HUDEP-2 (cell line): ENCODE data around the gene CCSER1.
"Not testable (repeated sequence)": the region's sequence is repeated elsewhere in the genome, so short reads cannot be mapped to it uniquely, and the experiment has no call there.

Experiments
- DNase-seq, 76 experiments: peaks; one replicate each; lab custom pipeline; 2025; ENCODE audit not compliant: unreplicated experiment in 76 of 76; lab: John Stamatoyannopoulos, UW

Gene CCSER1

DNA sequence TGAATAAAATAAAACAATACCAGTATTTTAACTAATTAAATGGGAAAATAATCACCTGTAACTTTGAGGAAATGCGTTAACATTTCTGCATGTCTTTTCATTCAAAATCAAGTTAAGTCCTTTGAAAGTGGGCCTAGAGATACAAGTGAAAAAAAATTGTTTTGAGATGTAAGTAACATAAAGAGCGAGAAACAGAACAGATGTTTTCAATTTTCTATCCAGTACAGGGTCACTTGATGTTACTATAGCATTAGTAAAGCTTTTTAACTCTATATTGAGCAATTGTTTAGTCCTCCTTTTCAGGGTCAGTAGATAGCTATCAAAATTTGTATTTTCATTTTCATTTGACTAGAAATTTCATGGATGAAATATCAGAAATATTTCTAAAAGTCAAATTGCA lies 761.4 kb downstream of the CCSER1 start:
- no peak for DNase-seq

DNA sequence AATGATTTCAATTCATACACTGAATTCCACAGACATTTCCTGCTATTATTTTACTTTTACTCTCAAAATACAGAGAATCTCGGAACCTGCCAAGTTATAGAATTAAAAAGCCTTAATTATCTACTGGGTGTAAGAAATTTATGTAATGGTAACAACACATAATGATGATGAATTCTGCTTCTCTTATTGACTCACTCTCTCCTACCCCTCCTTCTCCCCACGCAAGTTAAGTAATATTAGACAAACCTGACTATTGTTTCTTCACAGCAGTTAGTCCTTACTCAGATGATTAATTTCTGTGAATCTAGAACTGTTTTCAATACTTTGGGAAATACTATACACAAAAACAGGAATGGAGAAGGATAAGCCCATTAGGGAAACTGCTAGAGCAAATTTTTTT lies 762.0 kb downstream of the CCSER1 start:
- no peak for DNase-seq

DNA sequence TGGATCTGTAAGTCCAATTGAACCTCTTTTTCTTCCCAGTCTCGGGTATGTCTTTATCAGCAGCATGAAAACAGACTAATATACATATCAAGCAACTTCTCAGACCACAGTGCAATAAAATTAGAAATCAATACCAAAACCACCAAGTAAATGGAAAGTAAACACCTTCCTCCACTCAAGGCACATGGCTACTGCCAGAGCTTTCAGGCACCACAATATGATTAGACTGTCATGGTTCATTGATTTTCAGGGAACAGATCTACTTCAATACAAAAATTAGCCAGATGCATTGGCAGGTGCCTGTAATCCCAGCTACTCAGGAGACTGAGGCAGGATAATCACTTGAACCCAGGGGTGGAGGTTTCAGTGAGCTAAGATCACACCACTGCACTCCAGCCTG lies 776.2 kb downstream of the CCSER1 start:
- DNase-seq: not testable (repeated sequence)

DNA sequence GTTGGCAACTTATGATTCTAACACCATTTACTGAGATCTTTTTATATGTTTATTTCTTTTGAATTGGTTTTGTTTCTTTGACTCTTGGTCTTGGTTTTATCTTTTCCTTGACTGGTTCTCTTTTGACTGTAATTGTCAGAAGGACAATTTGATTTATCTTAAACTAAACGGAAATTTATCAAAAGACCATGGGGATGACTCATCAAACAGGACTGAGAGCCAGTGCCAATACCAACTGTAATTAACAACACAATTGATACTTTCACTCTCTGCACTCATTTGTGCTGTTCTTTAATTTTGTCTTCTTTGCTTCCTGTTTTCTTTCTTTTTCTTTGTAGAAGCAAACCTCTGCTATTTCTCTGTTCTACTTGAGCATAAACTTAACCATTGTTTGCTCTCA lies 776.8 kb downstream of the CCSER1 start:
- peak in 3 of 76 experiments; percentile 13 to 46 (median 41) for DNase-seq

DNA sequence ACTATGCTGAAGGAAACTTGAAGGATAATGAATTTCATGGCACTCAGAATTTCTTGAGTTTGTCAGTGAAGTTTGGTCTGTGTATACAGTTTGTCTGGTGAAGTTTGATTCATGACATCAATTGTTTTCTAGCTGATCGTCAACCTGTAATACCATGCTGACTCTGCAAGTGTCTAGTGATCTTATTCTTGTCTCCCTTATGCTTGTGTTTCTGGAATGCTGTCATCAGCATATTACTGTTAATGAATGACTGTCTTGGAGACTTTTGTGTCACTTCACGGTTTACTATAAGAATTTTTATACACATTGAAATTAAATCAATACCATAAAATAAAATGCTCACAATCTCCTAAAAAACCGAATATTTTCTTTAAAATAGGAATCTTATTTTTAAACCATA lies 779.0 kb downstream of the CCSER1 start:
- no peak for DNase-seq

DNA sequence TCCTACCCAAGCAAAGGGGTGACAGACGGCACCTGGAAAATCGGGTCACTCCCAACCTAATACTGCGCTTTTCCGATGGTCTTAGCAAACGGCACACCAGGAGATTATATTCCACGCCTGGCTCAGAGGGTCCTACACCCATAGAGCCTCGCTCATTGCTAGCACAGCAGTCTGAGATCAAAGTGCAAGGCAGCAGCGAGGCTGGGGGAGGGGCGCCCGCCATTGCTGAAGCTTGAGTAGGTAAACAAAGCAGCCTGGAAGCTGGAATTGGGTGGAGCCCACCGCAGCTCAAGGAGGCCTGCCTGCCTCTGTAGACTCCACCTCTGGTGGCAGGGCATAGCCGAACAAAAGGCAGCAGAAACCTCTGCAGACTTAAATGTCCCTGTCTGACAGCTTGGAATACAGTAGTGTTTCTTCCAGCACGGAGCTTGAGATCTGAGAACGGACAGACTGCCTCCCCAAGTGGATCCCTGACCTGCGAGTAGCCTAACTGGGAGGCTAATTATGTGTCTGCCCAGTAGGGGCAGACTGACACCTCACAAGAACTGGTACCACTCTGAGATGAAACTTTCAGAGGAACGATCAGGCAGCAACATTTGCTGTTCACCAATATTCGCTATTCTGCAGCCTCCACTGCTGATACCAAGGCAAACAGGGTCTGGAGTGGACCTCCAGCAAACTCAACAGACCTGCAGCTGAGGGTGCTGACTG lies 784.7 kb downstream of the CCSER1 start:
- DNase-seq: not testable (repeated sequence)

DNA sequence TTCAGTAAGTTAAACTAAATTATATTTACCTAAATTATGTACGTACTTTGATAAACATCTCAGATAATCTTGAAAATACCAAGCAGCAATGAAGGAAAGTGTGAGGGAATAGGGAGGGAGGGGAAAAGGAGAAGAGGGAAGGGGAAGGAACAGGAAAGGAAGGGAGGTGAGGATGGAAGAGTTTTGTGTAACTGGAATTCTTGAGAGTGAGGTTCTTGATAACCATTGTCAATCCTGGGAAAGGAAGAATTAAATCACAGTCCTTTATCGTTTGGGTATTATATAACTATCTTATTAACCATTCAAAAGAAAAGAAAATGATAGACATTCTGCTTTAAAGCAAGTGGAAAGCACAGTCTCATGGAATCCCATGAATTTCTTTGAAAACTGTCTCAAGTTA lies 795.0 kb downstream of the CCSER1 start:
- no peak for DNase-seq

DNA sequence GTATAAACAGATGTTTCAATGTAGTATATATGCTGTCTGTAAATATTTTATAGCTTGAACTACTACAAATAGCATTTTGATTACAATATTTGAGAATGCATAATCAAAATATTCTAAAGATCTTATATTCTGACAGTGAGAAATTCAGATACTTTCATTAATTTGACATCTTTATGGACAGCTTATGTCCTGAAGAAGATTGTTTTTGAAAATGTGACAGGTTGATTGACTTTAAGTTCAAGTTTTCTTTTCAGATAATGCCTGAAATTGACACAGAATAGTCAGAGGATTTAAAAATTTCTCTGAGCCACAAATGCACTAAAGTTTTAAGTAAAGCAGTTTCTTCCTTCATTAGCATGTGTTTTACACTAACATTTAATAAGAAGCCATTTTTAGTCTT lies 799.8 kb downstream of the CCSER1 start:
- no peak for DNase-seq

DNA sequence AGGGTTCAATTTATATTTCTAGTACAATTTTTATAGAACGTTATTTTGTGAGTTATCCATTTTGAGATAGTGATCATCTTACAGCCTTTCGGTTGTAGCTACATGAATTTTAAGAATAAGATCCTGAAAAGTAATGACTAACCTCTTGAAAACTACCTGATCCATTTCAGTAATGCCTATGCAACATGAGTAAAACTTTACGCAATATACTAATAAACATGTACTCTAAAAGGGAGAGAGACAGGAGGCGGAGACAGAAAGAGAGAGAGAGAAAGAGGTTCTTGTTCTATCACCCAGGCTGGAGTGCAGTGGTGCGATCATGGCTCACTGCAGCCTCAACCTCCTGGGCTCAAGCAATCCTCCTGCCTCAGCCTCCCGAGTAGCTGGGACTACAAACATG lies 816.1 kb downstream of the CCSER1 start:
- DNase-seq: no peak

DNA sequence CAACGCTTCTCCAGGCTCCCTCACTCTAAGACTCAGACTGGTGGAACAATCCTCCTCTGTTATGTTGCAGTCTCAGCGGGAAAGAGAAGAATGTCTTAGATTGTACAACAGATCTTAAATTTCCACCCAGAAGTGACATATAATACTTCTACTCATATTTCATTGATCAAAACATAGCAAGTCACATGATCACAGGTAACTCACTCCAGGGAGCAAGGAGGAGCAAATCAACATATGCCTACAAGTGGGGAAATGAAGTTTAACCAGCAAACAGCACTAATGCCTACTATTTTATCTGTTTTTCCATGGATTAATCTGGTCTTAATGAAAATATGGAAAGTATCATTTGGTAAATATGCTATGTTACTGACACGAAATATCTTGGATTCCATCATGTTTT lies 819.8 kb downstream of the CCSER1 start:
- DNase-seq: no peak

DNA sequence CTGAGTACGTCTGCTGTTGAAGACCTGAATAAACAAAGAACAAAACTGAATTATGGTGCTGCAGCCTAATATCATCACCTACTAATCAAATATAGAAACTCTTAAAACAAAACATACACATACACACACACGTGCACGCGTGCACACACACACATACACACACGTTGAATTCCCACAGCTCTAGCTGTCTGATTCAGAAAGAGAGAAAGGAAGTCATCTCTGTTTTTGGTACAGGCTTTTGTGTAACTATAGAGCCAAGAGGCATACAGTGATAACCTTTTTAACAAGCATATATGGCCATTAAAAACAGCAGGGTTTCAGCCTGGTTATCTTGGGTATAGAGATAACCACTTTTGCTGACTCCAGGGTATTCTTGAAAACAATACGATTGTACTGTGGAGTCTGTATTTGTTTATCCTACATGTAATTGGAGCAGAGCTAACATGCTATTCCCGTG lies 823.2 kb downstream of the CCSER1 start:
- peak in 5 of 76 experiments; percentile 0 to 66 (median 47) for DNase-seq

DNA sequence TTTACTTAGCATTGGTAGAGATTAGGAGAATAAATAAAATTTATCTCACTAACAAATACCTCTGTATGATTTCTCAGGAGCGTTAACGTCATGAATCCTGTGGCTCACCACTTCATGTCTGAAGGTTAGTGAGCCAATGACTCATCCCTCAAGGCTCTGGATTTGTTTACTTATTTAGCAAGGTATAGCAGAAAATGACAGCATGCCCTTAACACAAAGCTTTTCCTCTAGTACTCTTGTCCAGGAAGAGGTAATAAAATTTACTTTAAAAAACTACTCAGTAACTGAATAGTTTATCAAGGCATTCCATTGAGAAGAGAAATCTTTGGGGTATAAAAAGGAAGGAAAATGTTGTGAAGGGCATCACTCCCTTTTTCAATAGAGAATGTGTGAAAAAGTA lies 823.8 kb downstream of the CCSER1 start:
- peak in 2 of 76 experiments; percentile 7 to 16 for DNase-seq

DNA sequence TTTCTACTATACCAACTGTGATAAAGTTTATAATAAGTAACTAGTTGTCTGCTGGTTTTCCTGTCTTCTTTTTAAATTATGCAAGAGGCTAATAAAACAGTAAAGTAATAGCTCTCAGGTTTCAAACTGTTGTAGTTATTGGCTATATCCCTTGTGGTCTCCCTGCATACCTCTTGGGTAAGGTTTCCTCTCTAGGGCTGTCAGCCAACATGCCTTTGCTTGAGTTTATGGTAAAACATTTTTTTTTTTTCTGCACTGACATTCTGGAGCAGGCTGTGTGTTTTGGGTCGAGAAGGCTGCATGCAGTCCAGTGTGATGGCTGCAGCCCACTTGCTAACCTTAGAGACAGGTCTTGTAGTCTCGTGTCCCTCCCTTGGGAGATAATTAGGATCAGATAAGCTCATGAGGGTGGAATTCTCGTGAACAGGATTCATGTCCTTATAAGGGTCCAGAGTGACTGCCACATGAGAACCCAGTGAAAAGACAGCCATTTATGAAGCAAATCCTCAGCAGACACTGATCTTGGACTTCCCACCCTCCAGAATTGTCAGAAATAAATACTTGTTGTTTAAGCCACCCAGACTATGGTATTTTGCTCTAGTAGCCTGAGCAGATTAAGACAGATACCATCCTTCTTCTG lies 831.2 kb downstream of the CCSER1 start:
- no peak for DNase-seq

DNA sequence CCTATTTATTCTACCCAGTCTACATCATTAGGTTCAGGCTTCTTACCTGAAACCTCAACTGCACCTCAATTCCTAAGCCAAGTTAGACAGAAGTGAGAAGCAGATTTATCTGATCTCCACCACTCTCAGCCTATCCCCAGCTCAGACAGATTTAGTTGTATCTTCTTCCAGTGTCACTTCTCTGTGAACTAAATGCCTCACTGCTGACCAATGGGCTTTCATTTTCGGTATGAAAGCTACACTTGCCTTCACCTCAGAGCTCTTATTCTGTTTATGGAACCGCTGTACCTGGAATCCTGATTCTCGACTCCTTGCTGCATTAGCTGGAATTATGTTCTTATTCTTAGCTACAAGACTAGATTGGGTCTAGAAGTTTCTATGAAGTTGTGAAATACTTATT lies 833.2 kb downstream of the CCSER1 start:
- DNase-seq: no peak

DNA sequence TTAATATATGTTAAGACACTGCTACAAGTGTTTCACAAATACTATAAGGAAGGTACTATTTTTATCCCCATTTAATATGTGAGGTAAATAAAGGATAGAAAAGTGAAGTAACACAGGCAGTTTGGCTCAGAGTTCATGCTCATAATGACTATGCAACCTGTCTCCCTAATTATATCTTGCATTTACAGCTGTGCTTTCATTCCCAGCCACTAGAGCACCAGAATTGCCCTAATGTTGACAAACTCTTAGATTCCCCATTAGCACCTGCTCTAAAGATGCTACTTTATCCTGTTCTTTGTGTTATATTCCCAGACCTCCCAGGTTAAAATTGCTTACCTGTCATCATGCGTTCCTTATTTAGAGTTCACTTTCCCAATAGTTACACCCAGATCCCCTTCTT lies 833.6 kb downstream of the CCSER1 start:
- no peak for DNase-seq

DNA sequence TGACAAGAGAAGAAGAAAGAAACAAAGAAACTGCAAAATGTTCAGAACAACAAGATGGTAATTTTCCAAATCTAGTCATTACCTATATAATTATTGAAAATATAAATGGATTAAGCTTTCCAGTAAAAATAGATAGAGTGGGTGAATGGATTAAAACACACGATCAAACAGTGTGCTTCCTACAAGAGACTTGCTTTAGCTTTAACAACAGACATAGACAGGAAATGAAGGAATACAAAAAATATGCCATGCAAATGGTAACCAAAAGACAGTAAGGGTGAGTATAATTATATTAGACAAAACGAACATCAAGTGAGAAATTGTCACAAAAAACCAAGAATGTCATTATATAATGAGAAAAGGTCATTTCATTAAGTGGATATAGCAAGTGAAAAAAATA lies 842.8 kb downstream of the CCSER1 start:
- no peak for DNase-seq

DNA sequence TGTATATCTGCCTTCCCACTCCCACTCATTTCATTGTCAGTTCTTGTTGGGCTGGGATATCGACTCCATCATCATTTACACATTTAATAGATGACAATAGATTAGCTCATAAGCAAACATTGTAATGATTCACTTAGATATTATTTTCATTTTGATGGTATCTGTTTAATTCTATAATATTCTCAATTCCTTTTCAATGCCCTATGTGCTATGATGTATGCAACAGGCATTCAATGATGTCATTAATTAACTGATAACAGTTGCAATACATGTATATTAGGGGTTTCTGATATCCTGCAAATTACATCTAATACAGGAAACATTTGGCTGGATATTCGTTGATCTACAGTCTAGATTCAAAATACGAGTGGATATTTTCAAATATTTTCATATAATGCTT lies 850.5 kb downstream of the CCSER1 start:
- no peak for DNase-seq

DNA sequence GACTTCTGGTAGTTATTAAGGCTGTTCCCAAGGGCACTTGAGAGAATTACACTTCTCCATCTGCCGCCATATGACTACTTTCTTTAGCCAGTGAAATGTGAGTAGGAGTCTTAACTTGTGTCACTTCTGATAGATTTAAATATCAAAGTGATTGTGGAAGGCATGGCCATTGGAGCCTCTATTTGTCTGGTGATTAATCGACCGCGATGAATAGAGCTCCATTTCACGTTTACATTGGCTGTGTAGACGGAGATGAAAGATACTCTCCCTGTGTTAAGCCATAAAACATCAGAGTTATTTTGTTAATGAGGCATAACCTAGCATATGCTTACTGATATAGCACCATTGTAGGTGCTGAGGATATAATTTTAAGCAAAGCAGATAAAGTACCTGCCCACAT lies 852.4 kb downstream of the CCSER1 start:
- no peak for DNase-seq

DNA sequence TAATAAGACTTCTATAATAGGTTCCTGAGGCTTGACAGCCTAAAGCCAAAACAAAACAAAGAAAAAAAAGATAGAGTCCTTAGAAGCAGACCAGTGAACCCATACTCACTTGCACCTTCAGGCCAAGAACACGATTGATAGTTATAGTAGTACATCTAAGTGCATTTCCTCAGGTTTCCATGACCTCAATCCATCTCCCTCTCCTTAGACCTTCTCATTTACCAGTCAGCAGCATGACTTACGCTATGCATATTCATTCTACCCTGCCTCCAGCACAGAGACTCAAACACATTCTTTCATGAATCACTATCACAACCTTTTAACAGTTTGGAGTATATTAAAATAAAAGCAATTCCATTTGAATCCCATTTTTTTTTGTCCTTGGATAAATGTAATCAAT lies 855.6 kb downstream of the CCSER1 start:
- no peak for DNase-seq

DNA sequence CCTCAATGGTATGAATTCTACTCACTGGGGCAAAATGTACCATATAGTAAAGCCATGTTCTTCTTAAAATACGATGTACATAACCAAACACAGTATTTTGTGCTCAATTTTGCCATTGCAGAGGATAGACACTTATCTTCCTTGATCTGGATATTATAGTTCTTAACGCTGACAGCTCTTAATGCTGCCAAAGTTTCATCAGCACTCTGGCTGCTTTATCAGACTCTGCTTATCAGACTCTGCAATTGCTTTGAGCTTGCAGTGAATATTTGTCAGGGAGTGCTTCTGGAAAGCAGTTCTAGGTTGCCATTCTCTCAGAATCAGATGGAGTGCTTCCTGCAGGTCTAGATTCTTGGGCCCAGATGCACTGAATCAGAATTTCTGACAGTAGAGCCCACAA lies 863.1 kb downstream of the CCSER1 start:
- DNase-seq: peak in 1 of 76 experiments; percentile 4

DNA sequence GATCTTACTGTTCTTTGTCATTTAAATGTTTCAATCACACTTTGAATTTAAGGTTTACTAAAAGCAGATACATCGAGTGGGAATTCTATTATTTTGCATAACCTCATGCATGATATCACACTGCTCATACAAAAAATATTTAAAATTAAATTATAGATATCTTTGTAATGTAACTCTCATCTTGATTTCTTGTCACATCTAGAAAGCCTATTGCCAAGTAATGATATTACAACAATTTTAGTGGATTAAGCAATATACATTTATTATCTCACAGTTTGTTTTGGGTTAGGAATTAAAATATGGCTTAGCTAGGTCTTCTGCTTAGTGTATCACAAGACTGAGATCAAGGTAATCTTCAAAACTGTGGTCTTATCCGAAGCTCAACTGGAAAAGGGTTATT lies 865.0 kb downstream of the CCSER1 start:
- no peak for DNase-seq

DNA sequence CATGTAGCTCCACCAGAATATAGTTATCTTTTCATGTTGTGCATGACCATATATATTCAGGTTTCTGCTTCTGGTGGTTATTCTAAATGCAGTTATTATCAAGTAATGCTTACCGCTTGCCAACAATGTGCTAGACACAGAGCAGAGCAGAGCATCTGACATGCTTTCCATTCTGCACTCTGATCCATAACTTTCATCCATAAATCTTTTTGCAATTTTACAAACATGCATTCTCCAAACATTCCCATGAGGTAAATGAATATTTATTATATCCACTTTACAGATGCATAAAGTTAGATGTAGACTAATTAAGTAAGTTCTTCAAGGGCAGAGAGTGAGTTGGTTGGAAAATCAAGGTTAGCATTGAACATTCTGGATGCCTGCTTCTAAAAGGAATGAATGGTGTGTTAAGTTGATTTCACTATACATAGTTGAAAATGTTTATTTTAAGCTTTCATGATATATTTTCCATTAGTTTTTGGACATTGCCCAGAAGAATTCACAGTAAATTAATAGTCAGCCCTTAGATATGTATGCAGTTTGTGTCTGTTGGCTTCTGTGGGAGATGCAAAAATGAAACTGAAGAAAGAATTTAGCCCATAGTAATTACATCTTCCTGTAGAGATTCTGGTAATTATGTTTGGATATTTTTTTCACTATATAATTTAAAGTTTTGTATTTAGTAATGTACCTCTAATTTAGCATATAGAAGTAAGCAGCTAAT lies 867.8 kb downstream of the CCSER1 start:
- DNase-seq: no peak
